Osteocyte (in vitro differentiated cells): ENCODE measurements around the gene BPIFB2. TPM values are rescaled to one million over a fixed set of nuclear protein-coding genes. Genes with fewer than 3 reads are reported as not detected.

Experiments
- DNase-seq: peaks from one replicate; pipeline ENCODE4 v3.0.0; 2021; ENCODE audit warnings: mixed read lengths; ENCODE audit not compliant: unreplicated experiment; ENCODE audit errors: extremely low spot score
- H3K27ac Mint-ChIP-seq: one replicate; pipeline ENCODE4 v1.8.0; 2021; ENCODE audit warnings: mild to moderate bottlenecking, mixed read lengths; ENCODE audit not compliant: unreplicated experiment
- H3K27me3 Mint-ChIP-seq: one replicate; pipeline ENCODE4 v1.8.0; 2021; ENCODE audit warnings: mixed read lengths; ENCODE audit not compliant: unreplicated experiment
- H3K36me3 Mint-ChIP-seq: one replicate; pipeline ENCODE4 v1.8.0; 2021; ENCODE audit warnings: mixed read lengths; ENCODE audit not compliant: unreplicated experiment
- H3K4me1 Mint-ChIP-seq: one replicate; pipeline ENCODE4 v1.8.0; 2021; ENCODE audit warnings: mixed read lengths; ENCODE audit not compliant: unreplicated experiment
- H3K4me3 Mint-ChIP-seq: one replicate; pipeline ENCODE4 v1.8.0; 2021; ENCODE audit warnings: mild to moderate bottlenecking, moderate library complexity, mixed read lengths; ENCODE audit not compliant: unreplicated experiment
- H3K9me3 Mint-ChIP-seq: one replicate; pipeline ENCODE4 v1.8.0; 2021; ENCODE audit warnings: mixed read lengths; ENCODE audit not compliant: unreplicated experiment
- total RNA-seq: library from RNA; stranded (reverse); gene quantifications from 2 replicates; pipeline ENCODE4 v1.2.1, GENCODE V29; 2021
- TF ChIP-seq, protein P1 (sequence below): fragments of 200-600 bp; sonication (generic); IDR thresholded peaks from 2 replicates; pipeline ENCODE4 v1.5.0; 2021; ENCODE audit warnings: antibody characterized with exemption, mild to moderate bottlenecking, moderate library complexity

Gene BPIFB2
- total RNA-seq, 1 donor from 2014 or later = not detected

DNA sequence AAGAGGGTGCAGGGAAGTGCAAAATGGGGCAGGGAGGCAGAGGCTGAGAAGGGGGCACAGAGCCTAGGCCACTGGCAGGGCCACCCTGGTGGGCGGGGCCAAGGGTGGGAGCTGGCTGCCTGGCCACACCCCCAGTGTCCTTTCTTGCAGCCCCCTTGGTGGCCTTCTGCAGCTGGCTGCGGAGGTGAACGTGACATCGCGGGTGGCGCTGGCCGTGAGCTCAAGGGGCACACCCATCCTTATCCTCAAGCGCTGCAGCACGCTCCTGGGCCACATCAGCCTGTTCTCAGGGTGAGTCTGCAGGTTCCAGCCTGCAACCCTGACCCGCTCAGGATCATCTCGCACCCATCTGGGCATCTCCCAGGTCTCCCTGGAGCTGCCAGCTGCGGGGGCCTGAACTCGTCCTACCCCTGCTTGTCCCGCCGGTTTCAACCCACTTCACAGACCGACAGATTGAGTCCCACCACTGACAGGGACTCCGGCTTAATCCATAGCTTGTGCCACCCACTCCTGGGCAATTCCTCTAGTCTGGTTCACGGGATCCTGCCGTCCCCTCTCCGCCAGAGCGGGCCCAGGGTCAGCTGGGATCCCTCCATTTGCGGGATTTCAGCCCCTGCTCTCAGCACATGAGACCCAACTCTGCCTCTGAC lies 52.4 kb downstream of the BPIFB2 start:
- TF ChIP-seq, protein P1, sequence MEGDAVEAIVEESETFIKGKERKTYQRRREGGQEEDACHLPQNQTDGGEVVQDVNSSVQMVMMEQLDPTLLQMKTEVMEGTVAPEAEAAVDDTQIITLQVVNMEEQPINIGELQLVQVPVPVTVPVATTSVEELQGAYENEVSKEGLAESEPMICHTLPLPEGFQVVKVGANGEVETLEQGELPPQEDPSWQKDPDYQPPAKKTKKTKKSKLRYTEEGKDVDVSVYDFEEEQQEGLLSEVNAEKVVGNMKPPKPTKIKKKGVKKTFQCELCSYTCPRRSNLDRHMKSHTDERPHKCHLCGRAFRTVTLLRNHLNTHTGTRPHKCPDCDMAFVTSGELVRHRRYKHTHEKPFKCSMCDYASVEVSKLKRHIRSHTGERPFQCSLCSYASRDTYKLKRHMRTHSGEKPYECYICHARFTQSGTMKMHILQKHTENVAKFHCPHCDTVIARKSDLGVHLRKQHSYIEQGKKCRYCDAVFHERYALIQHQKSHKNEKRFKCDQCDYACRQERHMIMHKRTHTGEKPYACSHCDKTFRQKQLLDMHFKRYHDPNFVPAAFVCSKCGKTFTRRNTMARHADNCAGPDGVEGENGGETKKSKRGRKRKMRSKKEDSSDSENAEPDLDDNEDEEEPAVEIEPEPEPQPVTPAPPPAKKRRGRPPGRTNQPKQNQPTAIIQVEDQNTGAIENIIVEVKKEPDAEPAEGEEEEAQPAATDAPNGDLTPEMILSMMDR = no peak
- Mint-ChIP-seq H3K9me3 (no peaks in the 10 kb centered on the region), H3K4me3 (no peak overlapping the region), H3K27me3 (peaks cover 6% of the 10 kb centered on the region), H3K4me1 (no peaks in the 10 kb centered on the region), H3K27ac (no peak overlapping the region), H3K36me3 (no peaks in the 10 kb centered on the region)
- DNase-seq = no peak

DNA sequence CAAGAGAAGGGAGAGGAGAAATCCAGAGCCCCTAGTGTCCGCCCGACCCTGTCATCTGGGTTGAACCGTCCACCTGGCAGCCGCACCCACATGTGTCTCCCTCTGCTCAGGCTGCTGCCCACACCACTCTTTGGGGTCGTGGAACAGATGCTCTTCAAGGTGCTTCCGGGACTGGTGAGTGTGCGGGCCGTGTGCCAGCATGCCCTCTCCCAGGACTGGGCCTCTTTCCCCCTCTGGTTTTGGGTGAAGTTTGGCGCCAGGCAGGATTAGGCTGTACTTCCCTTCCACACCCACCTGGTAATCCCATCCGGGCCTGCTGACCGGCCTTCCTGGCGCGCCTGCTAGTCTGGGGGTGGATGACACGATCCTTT lies 54.1 kb downstream of the BPIFB2 start:
- Mint-ChIP-seq H3K4me3 (no peak overlapping the region), H3K27ac (no peak overlapping the region), H3K4me1 (no peaks in the 10 kb centered on the region), H3K36me3 (no peaks in the 10 kb centered on the region), H3K9me3 (no peaks in the 10 kb centered on the region), H3K27me3 (peaks cover 7% of the 10 kb centered on the region)
- TF ChIP-seq, protein P1 = no peak
- no peak for DNase-seq

DNA sequence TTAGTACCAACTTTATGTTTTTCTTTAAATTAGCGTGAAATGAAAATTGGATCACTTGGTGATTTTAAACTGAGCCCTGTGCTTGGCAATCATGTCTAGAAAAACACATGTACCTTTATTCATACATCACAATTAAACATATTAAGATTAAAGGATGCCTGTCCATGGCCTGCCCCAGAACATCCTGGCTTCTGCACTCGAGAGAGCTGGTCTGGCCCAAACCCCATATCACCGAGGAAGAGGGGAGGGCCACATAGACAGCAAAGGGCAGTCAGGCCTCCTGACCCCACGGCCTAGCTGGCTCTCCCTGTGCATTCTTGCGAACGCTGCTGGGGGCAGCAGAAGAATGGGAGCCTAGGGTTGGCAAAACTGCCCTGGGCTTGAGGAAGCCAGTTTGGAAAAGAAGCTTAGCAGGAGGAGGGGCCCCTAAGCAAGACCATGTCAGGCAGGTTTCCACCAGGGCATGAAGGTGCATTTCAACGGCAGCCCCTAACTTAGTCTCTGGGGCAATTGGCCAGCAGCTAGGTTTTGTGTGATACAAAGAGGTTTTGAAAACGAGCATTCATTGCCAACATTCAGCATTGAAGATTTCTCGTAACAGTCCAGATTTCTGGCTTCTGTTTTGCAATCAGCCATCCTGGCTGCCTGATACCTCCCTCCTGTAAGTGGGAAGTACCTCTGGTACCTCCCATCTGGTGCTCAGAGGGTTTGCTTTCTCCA lies 54.8 kb downstream of the BPIFB2 start:
- peaks cover 12% of the 10 kb centered on the region for H3K27me3 Mint-ChIP-seq
- TF ChIP-seq, protein P1 = no peak
- no peaks in the 10 kb centered on the region for H3K4me1 Mint-ChIP-seq
- H3K36me3 Mint-ChIP-seq = no peaks in the 10 kb centered on the region
- H3K27ac Mint-ChIP-seq = no peak overlapping the region
- no peaks in the 10 kb centered on the region for H3K9me3 Mint-ChIP-seq
- DNase-seq = no peak
- no peak overlapping the region for H3K4me3 Mint-ChIP-seq

DNA sequence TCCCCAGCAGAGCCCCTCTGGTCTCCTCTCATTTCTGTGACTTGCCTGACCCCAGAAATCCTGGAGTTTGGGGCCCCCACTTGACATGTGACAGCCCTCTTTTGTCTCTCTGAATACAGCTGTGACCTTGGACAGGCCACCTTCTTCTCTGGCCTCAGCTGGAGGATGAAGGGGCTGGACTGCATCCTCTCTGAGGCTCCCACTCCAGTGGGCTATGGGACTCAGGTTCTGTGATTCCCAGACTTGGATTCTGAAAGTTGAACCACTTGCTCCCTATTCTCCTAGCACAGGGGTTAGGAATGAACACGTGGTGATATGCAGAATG lies 55.3 kb downstream of the BPIFB2 start:
- H3K4me1 Mint-ChIP-seq = no peaks in the 10 kb centered on the region
- H3K27me3 Mint-ChIP-seq = peaks cover 12% of the 10 kb centered on the region
- no peak for DNase-seq
- H3K36me3 Mint-ChIP-seq = no peaks in the 10 kb centered on the region
- TF ChIP-seq, protein P1 = no peak
- no peak overlapping the region for H3K4me3 Mint-ChIP-seq
- H3K9me3 Mint-ChIP-seq = no peaks in the 10 kb centered on the region
- no peak overlapping the region for H3K27ac Mint-ChIP-seq

- Mint-ChIP-seq H3K9me3 (no peaks in the 10 kb centered on the region), H3K4me3 (no peak overlapping the region), H3K27me3 (peaks cover 12% of the 10 kb centered on the region), H3K36me3 (no peaks in the 10 kb centered on the region), H3K4me1 (no peaks in the 10 kb centered on the region), H3K27ac (no peak overlapping the region)
- DNase-seq = no peak
- TF ChIP-seq, protein P1 = no peak
These were observed 55.8 kb downstream of the BPIFB2 start for GRCh38 chr20:33063271-33063670.
